ENCODE data around the gene ABCB1. TPM values are rescaled to one million over a fixed set of nuclear protein-coding genes. Genes with fewer than 3 reads are reported as not detected.

Gene ABCB1
- total and polyA plus RNA-seq, 10 of the 15 experiments (the other 5 are each of a cell fraction or from before 2014, with no cell fraction given), result 0.40 to 13.9 (median 1.9) TPM

DNA sequence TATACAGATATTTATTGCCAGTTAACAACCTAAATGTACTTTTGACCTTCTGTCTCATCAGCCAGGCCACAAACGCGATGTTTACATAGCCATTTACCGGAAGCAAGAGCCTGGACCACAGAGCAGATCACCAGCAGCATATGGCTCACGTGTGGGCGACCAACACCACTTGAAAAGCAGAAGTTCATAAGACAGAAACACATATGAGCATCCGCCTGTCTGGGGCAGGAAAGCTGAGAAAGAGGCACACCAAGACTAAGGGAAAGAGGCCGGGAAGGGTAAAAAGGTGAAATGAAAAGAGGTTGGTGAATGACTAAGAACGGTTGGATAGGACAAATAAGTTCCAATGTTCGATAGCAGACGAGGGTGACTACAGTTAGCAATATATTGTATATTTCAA lies 1.3 kb downstream of the ABCB1 start (continued):
- TF ChIP-seq MTA3 (IDR thresholded peaks at IDR 0.05; ENCODE audit: borderline replicate concordance, low read length) (0 out of 2 replicates have a peak, but pooled peaks have one; percentile 56), SUZ12 (IDR thresholded peaks at IDR 0.05; ENCODE audit: unreplicated experiment) (no peak), IKZF2 (IDR thresholded peaks at IDR 0.05) (peak; percentile 92 to 94), BCL11A (IDR thresholded peaks at IDR 0.05; ENCODE audit: low read depth, low read length) (peak; percentile 68; the same call in 1 of the 2 replicates), REST (IDR thresholded peaks at IDR 0.05; ENCODE audit: low read depth, low read length) (no peak), EED (IDR thresholded peaks at IDR 0.05; ENCODE audit: low read depth) (peak; percentile 64), CBX5 (IDR thresholded peaks at IDR 0.05; ENCODE audit: low read depth) (peak; percentile 63; the same call in 1 of the 2 replicates), PKNOX1 (IDR thresholded peaks at IDR 0.05) (peak; percentile 50; the same call in 1 of the 2 replicates), FOS (IDR thresholded peaks at IDR 0.05; ENCODE audit: borderline replicate concordance, extremely low read depth, insufficient read length) (no peak), CBX3 (IDR thresholded peaks at IDR 0.05; ENCODE audit: borderline replicate concordance, low read depth) (no peak), ETV6 (conservative IDR thresholded peaks at IDR 0.05 in 1 of 2, IDR thresholded peaks at IDR 0.05 in 1 of 2; ENCODE audit: borderline replicate concordance in 1 of 2, low read depth in 1 of 2) (peak in 1 of 2 experiments; percentile 41; a peak in 1 of 4 replicates), ZNF384 (IDR thresholded peaks at IDR 0.05; ENCODE audit: borderline replicate concordance, low read depth, low read length) (no peak), YY1 (IDR thresholded peaks at IDR 0.05; ENCODE audit: low read depth, low read length) (no peak), RFX5 (IDR thresholded peaks at IDR 0.05; ENCODE audit: low read depth, low read length) (no peak), SP1 (IDR thresholded peaks at IDR 0.05; ENCODE audit: low read depth, low read length) (no peak), MXI1 (IDR thresholded peaks at IDR 0.05; ENCODE audit: low read depth, low read length) (peak; percentile 68; the same call in 1 of the 2 replicates), JUND (IDR thresholded peaks at IDR 0.05; ENCODE audit: low read depth, low read length) (0 out of 2 replicates have a peak, but pooled peaks have one; percentile 12)
- TF ChIP-seq, protein P1, sequence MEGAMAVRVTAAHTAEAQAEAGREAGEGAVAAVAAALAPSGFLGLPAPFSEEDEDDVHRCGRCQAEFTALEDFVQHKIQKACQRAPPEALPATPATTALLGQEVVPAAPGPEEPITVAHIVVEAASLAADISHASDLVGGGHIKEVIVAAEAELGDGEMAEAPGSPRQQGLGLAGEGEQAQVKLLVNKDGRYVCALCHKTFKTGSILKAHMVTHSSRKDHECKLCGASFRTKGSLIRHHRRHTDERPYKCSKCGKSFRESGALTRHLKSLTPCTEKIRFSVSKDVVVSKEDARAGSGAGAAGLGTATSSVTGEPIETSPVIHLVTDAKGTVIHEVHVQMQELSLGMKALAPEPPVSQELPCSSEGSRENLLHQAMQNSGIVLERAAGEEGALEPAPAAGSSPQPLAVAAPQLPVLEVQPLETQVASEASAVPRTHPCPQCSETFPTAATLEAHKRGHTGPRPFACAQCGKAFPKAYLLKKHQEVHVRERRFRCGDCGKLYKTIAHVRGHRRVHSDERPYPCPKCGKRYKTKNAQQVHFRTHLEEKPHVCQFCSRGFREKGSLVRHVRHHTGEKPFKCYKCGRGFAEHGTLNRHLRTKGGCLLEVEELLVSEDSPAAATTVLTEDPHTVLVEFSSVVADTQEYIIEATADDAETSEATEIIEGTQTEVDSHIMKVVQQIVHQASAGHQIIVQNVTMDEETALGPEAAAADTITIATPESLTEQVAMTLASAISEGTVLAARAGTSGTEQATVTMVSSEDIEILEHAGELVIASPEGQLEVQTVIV (IDR thresholded peaks at IDR 0.05; ENCODE audit: borderline replicate concordance, partially characterized antibody), result no peak
- TF ChIP-seq, protein P2, sequence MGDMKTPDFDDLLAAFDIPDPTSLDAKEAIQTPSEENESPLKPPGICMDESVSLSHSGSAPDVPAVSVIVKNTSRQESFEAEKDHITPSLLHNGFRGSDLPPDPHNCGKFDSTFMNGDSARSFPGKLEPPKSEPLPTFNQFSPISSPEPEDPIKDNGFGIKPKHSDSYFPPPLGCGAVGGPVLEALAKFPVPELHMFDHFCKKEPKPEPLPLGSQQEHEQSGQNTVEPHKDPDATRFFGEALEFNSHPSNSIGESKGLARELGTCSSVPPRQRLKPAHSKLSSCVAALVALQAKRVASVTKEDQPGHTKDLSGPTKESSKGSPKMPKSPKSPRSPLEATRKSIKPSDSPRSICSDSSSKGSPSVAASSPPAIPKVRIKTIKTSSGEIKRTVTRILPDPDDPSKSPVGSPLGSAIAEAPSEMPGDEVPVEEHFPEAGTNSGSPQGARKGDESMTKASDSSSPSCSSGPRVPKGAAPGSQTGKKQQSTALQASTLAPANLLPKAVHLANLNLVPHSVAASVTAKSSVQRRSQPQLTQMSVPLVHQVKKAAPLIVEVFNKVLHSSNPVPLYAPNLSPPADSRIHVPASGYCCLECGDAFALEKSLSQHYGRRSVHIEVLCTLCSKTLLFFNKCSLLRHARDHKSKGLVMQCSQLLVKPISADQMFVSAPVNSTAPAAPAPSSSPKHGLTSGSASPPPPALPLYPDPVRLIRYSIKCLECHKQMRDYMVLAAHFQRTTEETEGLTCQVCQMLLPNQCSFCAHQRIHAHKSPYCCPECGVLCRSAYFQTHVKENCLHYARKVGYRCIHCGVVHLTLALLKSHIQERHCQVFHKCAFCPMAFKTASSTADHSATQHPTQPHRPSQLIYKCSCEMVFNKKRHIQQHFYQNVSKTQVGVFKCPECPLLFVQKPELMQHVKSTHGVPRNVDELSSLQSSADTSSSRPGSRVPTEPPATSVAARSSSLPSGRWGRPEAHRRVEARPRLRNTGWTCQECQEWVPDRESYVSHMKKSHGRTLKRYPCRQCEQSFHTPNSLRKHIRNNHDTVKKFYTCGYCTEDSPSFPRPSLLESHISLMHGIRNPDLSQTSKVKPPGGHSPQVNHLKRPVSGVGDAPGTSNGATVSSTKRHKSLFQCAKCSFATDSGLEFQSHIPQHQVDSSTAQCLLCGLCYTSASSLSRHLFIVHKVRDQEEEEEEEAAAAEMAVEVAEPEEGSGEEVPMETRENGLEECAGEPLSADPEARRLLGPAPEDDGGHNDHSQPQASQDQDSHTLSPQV (IDR thresholded peaks at IDR 0.05), result no peak

All from GM12878 (cell line).